ENCODE data around the gene NDUFC1. TPM values are rescaled to one million over a fixed set of nuclear protein-coding genes. Genes with fewer than 3 reads are reported as not detected.
"Not testable (repeated sequence)": the region's sequence is repeated elsewhere in the genome, so short reads cannot be mapped to it uniquely, and the experiment has no call there.

Gene NDUFC1
- total and polyA plus RNA-seq, 2 donors (not counting 3 experiments of a cell fraction or from before 2014, with no cell fraction given) = 65.2 to 78.1 TPM

DNA sequence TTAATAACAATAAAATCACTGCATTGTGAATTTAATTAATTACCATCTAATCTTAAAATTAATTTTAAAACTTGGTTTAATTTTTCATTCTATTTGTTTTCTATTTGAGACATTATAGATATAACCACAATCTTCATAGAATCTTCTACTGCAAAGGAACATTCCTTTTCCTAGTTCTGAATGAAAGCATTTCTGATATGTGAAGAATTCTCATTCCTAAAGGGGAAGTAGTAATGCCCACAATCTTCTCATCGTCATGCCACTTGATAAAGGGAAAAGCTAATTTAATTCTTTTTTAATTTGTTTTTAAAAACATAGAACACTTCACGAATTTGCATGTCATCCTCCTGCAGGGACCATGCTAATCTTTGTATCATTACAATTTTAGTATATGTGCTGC is 45.9 kb downstream of the NDUFC1 start:
- no peaks in the 10 kb centered on the region for H3K36me3 ChIP-seq (ENCODE audit: control insufficient read depth in 2 of 2, extremely low read depth in 1 of 2, insufficient read depth in 2 of 2, low read length in 2 of 2)
- intact Hi-C loops (cut with micrococcal nuclease) (no loop called here), dilution Hi-C loops (cut with MboI; ENCODE audit: extremely low pct_ligation_motif_present, low sequenced_read_pairs) (no loop called here)
- H3K9me3 ChIP-seq (replicated peaks; ENCODE audit: control insufficient read depth, insufficient read depth, low read length) = no peaks in the 10 kb centered on the region
- H3K27ac ChIP-seq (ENCODE audit: insufficient read depth, low read depth, low read length) = no peak overlapping the region
- CTCF ChIA-PET = interaction anchor here (1.9 kb wide), 1 partner anchor 11 kb away, joined by 7 read pairs; no protein-coding TSS in a partner anchor
- no peaks in the 10 kb centered on the region for H3K27me3 ChIP-seq (ENCODE audit: control insufficient read depth in 2 of 2, insufficient read depth in 2 of 2, low read length in 2 of 2)
- no peak overlapping the region for H3K4me2 ChIP-seq (ENCODE audit: insufficient read depth, low read length)
- no peak overlapping the region for H2AFZ ChIP-seq (ENCODE audit: low read depth, low read length)
- DNase-seq (ENCODE audit: low read depth, low spot score) (no peak), FAIRE-seq (no peak)
- no peaks in the 10 kb centered on the region for H4K20me1 ChIP-seq (replicated peaks; ENCODE audit: control insufficient read depth, extremely low read depth, insufficient read depth, low read length)
- POLR2A ChIA-PET = interaction anchor here (0.5 kb wide), 1 partner anchor 216 kb away, joined by 3 read pairs; no protein-coding TSS in a partner anchor
- TF ChIP-seq, protein P1, sequence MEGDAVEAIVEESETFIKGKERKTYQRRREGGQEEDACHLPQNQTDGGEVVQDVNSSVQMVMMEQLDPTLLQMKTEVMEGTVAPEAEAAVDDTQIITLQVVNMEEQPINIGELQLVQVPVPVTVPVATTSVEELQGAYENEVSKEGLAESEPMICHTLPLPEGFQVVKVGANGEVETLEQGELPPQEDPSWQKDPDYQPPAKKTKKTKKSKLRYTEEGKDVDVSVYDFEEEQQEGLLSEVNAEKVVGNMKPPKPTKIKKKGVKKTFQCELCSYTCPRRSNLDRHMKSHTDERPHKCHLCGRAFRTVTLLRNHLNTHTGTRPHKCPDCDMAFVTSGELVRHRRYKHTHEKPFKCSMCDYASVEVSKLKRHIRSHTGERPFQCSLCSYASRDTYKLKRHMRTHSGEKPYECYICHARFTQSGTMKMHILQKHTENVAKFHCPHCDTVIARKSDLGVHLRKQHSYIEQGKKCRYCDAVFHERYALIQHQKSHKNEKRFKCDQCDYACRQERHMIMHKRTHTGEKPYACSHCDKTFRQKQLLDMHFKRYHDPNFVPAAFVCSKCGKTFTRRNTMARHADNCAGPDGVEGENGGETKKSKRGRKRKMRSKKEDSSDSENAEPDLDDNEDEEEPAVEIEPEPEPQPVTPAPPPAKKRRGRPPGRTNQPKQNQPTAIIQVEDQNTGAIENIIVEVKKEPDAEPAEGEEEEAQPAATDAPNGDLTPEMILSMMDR (IDR thresholded peaks at IDR 0.05; ENCODE audit: extremely low read depth in 1 of 2, insufficient read depth in 1 of 2, low read depth in 1 of 2, low read length in 2 of 2) = no peak
- TF ChIP-seq, protein P2, sequence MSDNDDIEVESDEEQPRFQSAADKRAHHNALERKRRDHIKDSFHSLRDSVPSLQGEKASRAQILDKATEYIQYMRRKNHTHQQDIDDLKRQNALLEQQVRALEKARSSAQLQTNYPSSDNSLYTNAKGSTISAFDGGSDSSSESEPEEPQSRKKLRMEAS (IDR thresholded peaks at IDR 0.05; ENCODE audit: insufficient read depth, insufficient read length) = no peak
- TF ChIP-seq GATA2 (IDR thresholded peaks at IDR 0.05; ENCODE audit: insufficient read depth, insufficient read length, low read depth, low read length) = no peak
- TF ChIP-seq POLR2AphosphoS5 (IDR thresholded peaks at IDR 0.05; ENCODE audit: insufficient read depth, low read depth, low read length) = no peak
- TF ChIP-seq EZH2 (IDR thresholded peaks at IDR 0.05; ENCODE audit: borderline replicate concordance, low read depth, low read length, severe bottlenecking) = no peak
- TF ChIP-seq POLR2A (IDR thresholded peaks at IDR 0.05; ENCODE audit: low read depth, low read length) = no peak
- TF ChIP-seq MYC (IDR thresholded peaks at IDR 0.05; ENCODE audit: low read depth, low read length) = no peak
- no peak for TF ChIP-seq JUN (IDR thresholded peaks at IDR 0.05; ENCODE audit: borderline replicate concordance, insufficient read depth, insufficient read length, low read depth)
- no peak for TF ChIP-seq FOS (IDR thresholded peaks at IDR 0.05; ENCODE audit: borderline replicate concordance, insufficient read depth, low read length)
- H3K9ac ChIP-seq (replicated peaks; ENCODE audit: extremely low read depth, insufficient read depth, low read length) = no peak overlapping the region
- no peaks in the 10 kb centered on the region for H3K4me1 ChIP-seq (ENCODE audit: control insufficient read depth, extremely low read depth, insufficient read depth, low read length)
- H3K9me1 ChIP-seq (replicated peaks; ENCODE audit: control insufficient read depth, extremely low read depth, insufficient read depth, low read length) = peaks cover 2% of the 10 kb centered on the region
- no TSS peak for BruUV-seq (replicated peaks)
- no peaks in the 10 kb centered on the region for H3K79me2 ChIP-seq (ENCODE audit: control insufficient read depth, insufficient read depth, low read length)
- H3K4me3 ChIP-seq (replicated peaks in 1 of 3; ENCODE audit: insufficient read depth in 1 of 3, low read depth in 1 of 3, low read length in 3 of 3) = no peak overlapping the region

DNA sequence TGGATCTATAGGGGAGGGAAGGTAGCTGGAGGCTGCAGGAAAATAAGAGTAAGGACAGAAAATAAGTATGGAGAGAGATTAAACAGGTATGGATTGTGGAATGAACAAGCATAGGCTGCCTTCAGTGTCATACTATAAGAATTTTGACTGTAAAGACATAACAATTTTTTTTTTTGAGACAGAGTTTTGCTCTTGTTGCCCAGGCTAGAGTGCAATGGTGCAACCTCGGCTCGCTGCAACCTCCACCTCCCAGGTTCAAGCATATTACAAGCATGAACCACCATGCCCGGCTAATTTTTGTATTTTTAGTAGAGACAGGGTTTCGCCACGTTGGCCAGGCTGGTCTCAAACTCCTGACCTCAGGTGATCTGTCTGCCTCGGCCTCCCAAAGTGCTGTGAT is 46.7 kb downstream of the NDUFC1 start:
- BruUV-seq (replicated peaks); H3K36me3 ChIP-seq (ENCODE audit: control insufficient read depth in 2 of 2, extremely low read depth in 1 of 2, insufficient read depth in 2 of 2, low read length in 2 of 2); H3K9ac ChIP-seq (replicated peaks; ENCODE audit: extremely low read depth, insufficient read depth, low read length); dilution Hi-C loops (cut with MboI; ENCODE audit: extremely low pct_ligation_motif_present, low sequenced_read_pairs); DNase-seq (ENCODE audit: low read depth, low spot score); H3K9me3 ChIP-seq (replicated peaks; ENCODE audit: control insufficient read depth, insufficient read depth, low read length); intact Hi-C loops (cut with micrococcal nuclease); H3K79me2 ChIP-seq (ENCODE audit: control insufficient read depth, insufficient read depth, low read length); H3K9me1 ChIP-seq (replicated peaks; ENCODE audit: control insufficient read depth, extremely low read depth, insufficient read depth, low read length); H4K20me1 ChIP-seq (replicated peaks; ENCODE audit: control insufficient read depth, extremely low read depth, insufficient read depth, low read length); POLR2A ChIA-PET; H3K4me2 ChIP-seq (ENCODE audit: insufficient read depth, low read length); H3K4me1 ChIP-seq (ENCODE audit: control insufficient read depth, extremely low read depth, insufficient read depth, low read length); H3K4me3 ChIP-seq (replicated peaks in 1 of 3; ENCODE audit: insufficient read depth in 1 of 3, low read depth in 1 of 3, low read length in 3 of 3); FAIRE-seq; H3K27ac ChIP-seq (ENCODE audit: insufficient read depth, low read depth, low read length); H3K27me3 ChIP-seq (ENCODE audit: control insufficient read depth in 2 of 2, insufficient read depth in 2 of 2, low read length in 2 of 2); H2AFZ ChIP-seq (ENCODE audit: low read depth, low read length); CTCF ChIA-PET: not testable (repeated sequence)
